ENCODE measurements around the gene MRPL24.

- TF ChIP-seq CTCF (IDR thresholded peaks at IDR 0.05; ENCODE audit: insufficient read depth, low read depth, low read length) (no peak), EZH2 (IDR thresholded peaks at IDR 0.05; ENCODE audit: insufficient read depth, low read length) (no peak)
Measured at GRCh38 chr1:156738407-156738806, 2.5 kb downstream of the MRPL24 start.
